Muscle layer of duodenum (tissue), 2 donors: ENCODE measurements around the gene ELMO1.

Experiments used
- H3K27ac ChIP-seq: one replicate; pipeline ENCODE4 v1.7.0; 2013; ENCODE audit warnings: mild to moderate bottlenecking, low read length
- H3K27me3 ChIP-seq: one replicate; pipeline ENCODE4 v1.7.0; 2013; ENCODE audit warnings: low read depth, mild to moderate bottlenecking, control low read depth, low read length
- H3K36me3 ChIP-seq, 2 donors: one replicate each; pipeline ENCODE4 v1.7.0; 2013; ENCODE audit warnings: low read length in 2 of 2, control low read depth in 1 of 2, mild to moderate bottlenecking in 1 of 2; ENCODE audit not compliant: insufficient read depth in 2 of 2, control insufficient read depth in 1 of 2
- H3K4me1 ChIP-seq, 2 donors: one replicate each; pipeline ENCODE4 v1.7.0; 2013; ENCODE audit warnings: low read length in 2 of 2, mild to moderate bottlenecking in 2 of 2, control low read depth in 1 of 2, moderate library complexity in 1 of 2; ENCODE audit not compliant: insufficient read depth in 2 of 2, control insufficient read depth in 1 of 2
- H3K4me3 ChIP-seq, 2 donors: one replicate each; pipeline ENCODE4 v1.7.0; 2013; ENCODE audit warnings: low read length in 2 of 2, low read depth in 1 of 2, mild to moderate bottlenecking in 1 of 2
- H3K9me3 ChIP-seq, 2 donors: one replicate each; pipeline ENCODE4 v1.7.0; 2013; ENCODE audit warnings: low read length in 2 of 2, control low read depth in 1 of 2, mild to moderate bottlenecking in 1 of 2; ENCODE audit not compliant: control insufficient read depth in 1 of 2
- donor health status: healthy.

ELMO1 gene

DNA sequence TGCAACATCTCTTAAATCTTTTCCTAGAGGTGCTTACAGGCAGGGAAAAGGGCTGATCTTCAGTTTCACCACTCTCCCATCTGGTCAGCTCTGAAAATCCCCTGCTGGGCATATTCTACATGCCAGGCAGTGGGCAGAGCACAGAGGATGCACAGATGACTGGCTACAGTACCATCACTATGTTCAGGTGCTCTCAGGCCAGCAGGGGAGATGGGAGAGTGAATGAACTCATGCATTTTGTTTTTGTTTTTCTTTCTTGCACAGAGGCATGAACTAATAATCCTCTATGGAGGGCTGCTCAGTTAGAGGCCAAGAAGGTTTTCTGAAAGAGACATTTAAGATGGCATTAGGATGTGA is 19.3 kb downstream of the ELMO1 start:
- Histone ChIP-seq H3K4me3 (no peak overlapping the region), H3K4me1 (peaks cover 0 to 3% of the 10 kb centered on the region in 2 donors), H3K27me3 (no peaks in the 10 kb centered on the region), H3K9me3 (no peaks in the 10 kb centered on the region), H3K36me3 (no peaks in the 10 kb centered on the region), H3K27ac (no peak overlapping the region)

- Histone ChIP-seq H3K36me3 (no peaks in the 10 kb centered on the region), H3K4me1 (peaks cover 0 to 3% of the 10 kb centered on the region in 2 donors), H3K9me3 (no peaks in the 10 kb centered on the region), H3K4me3 (no peak overlapping the region), H3K27ac (no peak overlapping the region), H3K27me3 (no peaks in the 10 kb centered on the region)
Measured at GRCh38 chr7:37428681-37429434, 19.8 kb downstream of the ELMO1 start.

- Histone ChIP-seq H3K9me3 (no peaks in the 10 kb centered on the region), H3K4me1 (peaks cover 0 to 3% of the 10 kb centered on the region in 2 donors), H3K27me3 (no peaks in the 10 kb centered on the region), H3K27ac (no peak overlapping the region), H3K4me3 (no peak overlapping the region), H3K36me3 (no peaks in the 10 kb centered on the region)
Measured at GRCh38 chr7:37427276-37427940, 21.3 kb downstream of the ELMO1 start.

- Histone ChIP-seq H3K36me3 (no peaks in the 10 kb centered on the region), H3K4me1 (peaks cover 0 to 20% of the 10 kb centered on the region in 2 donors), H3K27me3 (no peaks in the 10 kb centered on the region), H3K9me3 (no peaks in the 10 kb centered on the region), H3K27ac (no peak overlapping the region), H3K4me3 (no peak overlapping the region)
Measured at GRCh38 chr7:37425498-37425897, 23.2 kb downstream of the ELMO1 start.

- Histone ChIP-seq H3K9me3 (no peaks in the 10 kb centered on the region), H3K4me1 (peaks cover 0 to 24% of the 10 kb centered on the region in 2 donors), H3K4me3 (no peak overlapping the region), H3K27me3 (no peaks in the 10 kb centered on the region), H3K27ac (no peak overlapping the region), H3K36me3 (no peaks in the 10 kb centered on the region)
Measured at GRCh38 chr7:37424995-37425394, 23.7 kb downstream of the ELMO1 start.

DNA sequence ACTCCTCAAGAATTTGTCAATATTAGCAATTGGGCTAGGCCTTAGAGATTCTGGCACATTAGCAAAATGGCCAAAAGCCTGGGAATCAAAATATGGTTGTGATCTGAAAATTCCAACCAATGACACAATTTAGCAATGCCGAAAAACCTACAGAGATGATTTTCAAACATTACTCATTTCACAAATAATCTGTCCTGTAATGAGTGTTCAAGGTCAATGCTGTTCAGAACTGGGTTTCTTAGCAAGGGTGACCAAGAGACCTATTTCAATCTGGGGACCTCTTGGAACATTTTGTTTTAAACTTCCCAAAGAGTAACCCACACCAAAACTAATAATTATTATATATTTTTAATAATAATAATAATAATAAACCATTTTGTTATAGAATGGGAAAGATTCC is 24.1 kb downstream of the ELMO1 start:
- H3K4me3 ChIP-seq, result no peak overlapping the region
- H3K4me1 ChIP-seq, result peaks cover 0 to 24% of the 10 kb centered on the region in 2 donors
- H3K9me3 ChIP-seq, result no peaks in the 10 kb centered on the region
- no peaks in the 10 kb centered on the region for H3K27me3 ChIP-seq
- no peaks in the 10 kb centered on the region for H3K36me3 ChIP-seq
- no peak overlapping the region for H3K27ac ChIP-seq

DNA sequence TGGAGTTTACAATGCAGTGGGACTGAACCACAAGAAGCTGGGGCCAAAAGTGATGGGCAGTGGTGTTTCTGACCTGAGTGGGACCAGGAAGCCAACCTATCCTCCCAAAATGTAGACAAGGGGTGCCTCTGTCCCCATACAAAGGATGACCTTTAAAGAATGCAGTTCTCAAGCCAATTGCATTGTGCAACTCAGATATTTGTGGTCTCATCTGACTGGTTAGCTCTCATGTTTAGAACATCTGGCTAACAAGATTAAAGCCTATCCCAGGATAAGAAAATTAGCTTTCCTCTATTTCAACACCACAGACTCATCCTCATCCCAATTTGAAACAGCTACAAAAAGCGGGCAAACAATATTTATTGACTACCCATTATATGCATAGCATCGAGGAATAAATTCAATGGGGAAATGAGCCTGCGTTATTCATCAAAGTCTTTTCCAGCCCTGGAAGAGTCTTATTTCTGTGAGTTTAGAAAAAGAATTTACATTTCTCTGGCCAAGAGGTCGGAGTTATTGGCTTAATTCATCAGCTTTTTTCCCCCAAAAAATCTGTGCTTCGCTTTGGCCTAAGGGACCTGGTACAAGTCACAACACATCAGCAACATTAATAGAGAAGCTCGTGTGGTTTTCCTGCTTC is 26.7 kb downstream of the ELMO1 start:
- peaks cover 0 to 24% of the 10 kb centered on the region in 2 donors for H3K4me1 ChIP-seq

GRCh38 chr7:37420946-37421695 is 27.5 kb downstream of the ELMO1 start:
- peaks cover 0 to 21% of the 10 kb centered on the region in 2 donors for H3K4me1 ChIP-seq
- no peak overlapping the region for H3K27ac ChIP-seq
- H3K27me3 ChIP-seq, result no peaks in the 10 kb centered on the region
- no peaks in the 10 kb centered on the region for H3K9me3 ChIP-seq
- H3K4me3 ChIP-seq, result no peak overlapping the region
- no peaks in the 10 kb centered on the region for H3K36me3 ChIP-seq

More for the DNA sequence above, 26.7 kb downstream of the ELMO1 start:
- no peaks in the 10 kb centered on the region for H3K9me3 ChIP-seq
- no peaks in the 10 kb centered on the region for H3K36me3 ChIP-seq
- no peak overlapping the region for H3K27ac ChIP-seq
- H3K27me3 ChIP-seq, result no peaks in the 10 kb centered on the region
- no peak overlapping the region for H3K4me3 ChIP-seq

- Histone ChIP-seq H3K4me3 (no peak overlapping the region), H3K36me3 (no peaks in the 10 kb centered on the region), H3K27me3 (no peaks in the 10 kb centered on the region), H3K27ac (no peak overlapping the region), H3K9me3 (no peaks in the 10 kb centered on the region), H3K4me1 (peaks cover 0 to 21% of the 10 kb centered on the region in 2 donors)
Measured at GRCh38 chr7:37419496-37419895, 29.2 kb downstream of the ELMO1 start.

DNA sequence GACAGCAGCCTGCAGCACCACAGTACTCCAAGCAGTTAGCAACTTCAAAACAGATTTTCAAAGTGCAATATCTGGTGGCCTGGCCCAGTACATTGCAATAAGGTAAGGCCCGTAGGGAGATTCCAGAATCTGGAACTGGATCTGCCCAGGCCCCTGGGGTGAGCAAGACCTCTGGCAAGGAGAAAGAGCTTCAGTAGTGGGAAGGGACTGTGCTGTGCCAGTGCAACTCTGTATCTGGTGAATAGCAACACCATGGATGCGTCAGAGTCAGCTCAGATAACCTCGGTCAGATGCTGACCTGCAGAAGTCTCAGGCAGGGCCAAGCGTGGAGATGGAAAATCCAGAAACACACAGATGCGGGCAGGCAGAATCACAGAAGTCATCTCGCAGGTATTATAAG is 30.3 kb downstream of the ELMO1 start:
- H3K9me3 ChIP-seq, result peaks cover 0 to under 1% of the 10 kb centered on the region in 2 donors
- peaks cover 0 to 21% of the 10 kb centered on the region in 2 donors for H3K4me1 ChIP-seq
- no peaks in the 10 kb centered on the region for H3K36me3 ChIP-seq
- H3K27ac ChIP-seq, result no peak overlapping the region
- H3K4me3 ChIP-seq, result no peak overlapping the region
- no peaks in the 10 kb centered on the region for H3K27me3 ChIP-seq

DNA sequence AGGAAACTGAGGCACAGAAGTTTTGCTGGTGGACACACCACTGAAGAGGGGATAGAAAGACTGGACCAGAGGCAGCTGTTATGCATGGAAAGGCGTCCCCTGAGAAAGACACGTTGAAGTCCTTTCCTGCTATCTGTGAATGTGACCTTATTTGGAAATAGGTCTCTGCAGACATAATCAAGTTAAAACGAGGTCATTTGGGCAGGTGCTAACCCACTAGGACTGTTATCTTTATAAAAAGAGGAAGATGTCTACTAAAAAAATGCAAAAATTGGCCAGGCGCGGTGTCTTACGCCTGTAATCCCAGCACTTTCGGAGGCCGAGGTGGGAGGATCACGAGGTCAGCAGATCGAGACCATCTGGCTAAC is 31.6 kb downstream of the ELMO1 start:
- Histone ChIP-seq H3K27ac (no peak overlapping the region), H3K4me3 (no peak overlapping the region), H3K27me3 (no peaks in the 10 kb centered on the region), H3K9me3 (peaks cover 0 to 7% of the 10 kb centered on the region in 2 donors), H3K36me3 (no peaks in the 10 kb centered on the region), H3K4me1 (peaks cover 0 to 18% of the 10 kb centered on the region in 2 donors)
